CD1c-positive myeloid dendritic cell (primary cell): ENCODE results near the gene PEX19.

Experiments used
- DNase-seq: peaks from one replicate; pipeline ENCODE4 v3.0.0-alpha.2; 2016; ENCODE audit errors: extremely low spot score

PEX19 gene

GRCh38 chr1:160238408-160238807 lies 46.5 kb downstream of the PEX19 start:
- no peak for DNase-seq

GRCh38 chr1:160237558-160237957 lies 47.4 kb downstream of the PEX19 start:
- DNase-seq = no peak

GRCh38 chr1:160236806-160237205 lies 48.1 kb downstream of the PEX19 start:
- DNase-seq = no peak

- no peak for DNase-seq
Observed at GRCh38 chr1:160232911-160233310, 52.0 kb downstream of the PEX19 start.

- no peak for DNase-seq
Observed at GRCh38 chr1:160228431-160228830, 56.5 kb downstream of the PEX19 start.

- no peak for DNase-seq
Observed at GRCh38 chr1:160227561-160227960, 57.4 kb downstream of the PEX19 start.

- DNase-seq = no peak
Observed at GRCh38 chr1:160227034-160227433, 57.9 kb downstream of the PEX19 start.
